Ishikawa (cell line): Measurements from ENCODE around the gene TNFAIP2.

Experiments
- CEBPB ChIP-seq: IDR thresholded peaks from 2 replicates; pipeline ENCODE4 v1.6.1; 2012
- CREB1 ChIP-seq: IDR thresholded peaks from 2 replicates; pipeline ENCODE4 v1.6.1; 2012; ENCODE audit warnings: low read depth
- EGR1 ChIP-seq: IDR thresholded peaks from 2 replicates; pipeline ENCODE4 v1.6.1; 2012
- EP300 ChIP-seq: IDR thresholded peaks from 2 replicates; pipeline ENCODE4 v1.6.1; 2012; ENCODE audit warnings: borderline replicate concordance
- FOXM1 ChIP-seq: IDR thresholded peaks from 2 replicates; pipeline ENCODE4 v1.6.1; 2012; ENCODE audit warnings: low read depth, borderline replicate concordance
- MAX ChIP-seq: IDR thresholded peaks from 2 replicates; pipeline ENCODE4 v1.6.1; 2012
- NFIC ChIP-seq: IDR thresholded peaks from 2 replicates; pipeline ENCODE4 v1.6.1; 2012
- RAD21 ChIP-seq: IDR thresholded peaks from 2 replicates; pipeline ENCODE4 v1.6.1; 2012; ENCODE audit warnings: low read depth
- TAF1 ChIP-seq: IDR thresholded peaks from 2 replicates; pipeline ENCODE4 v1.6.1; 2012; ENCODE audit warnings: low read depth, mild to moderate bottlenecking
- TCF12 ChIP-seq: IDR thresholded peaks from 2 replicates; pipeline ENCODE4 v1.6.1; 2012; ENCODE audit warnings: low read depth
- TEAD4 ChIP-seq: IDR thresholded peaks from 2 replicates; pipeline ENCODE4 v1.6.1; 2012
- USF1 ChIP-seq: IDR thresholded peaks from 2 replicates; pipeline ENCODE4 v1.6.1; 2012
- YY1 ChIP-seq: IDR thresholded peaks from 2 replicates; pipeline ENCODE4 v1.6.1; 2012; ENCODE audit warnings: low read depth
- ZBTB7A ChIP-seq: IDR thresholded peaks from 2 replicates; pipeline ENCODE4 v1.6.1; 2012; ENCODE audit warnings: low read depth
- TF ChIP-seq, protein P1 (sequence below): IDR thresholded peaks from 2 replicates; pipeline ENCODE4 v1.6.1; 2012; ENCODE audit warnings: low read depth, mild to moderate bottlenecking

TNFAIP2 gene

GRCh38 chr14:103132381-103133209 is 9.3 kb downstream of the TNFAIP2 start:
- TF ChIP-seq MAX: peak; percentile 20; the same call in 1 of the 2 replicates
- TF ChIP-seq EP300: no peak

GRCh38 chr14:103133210-103134140 is 10.2 kb downstream of the TNFAIP2 start:
- TF ChIP-seq, protein P1, sequence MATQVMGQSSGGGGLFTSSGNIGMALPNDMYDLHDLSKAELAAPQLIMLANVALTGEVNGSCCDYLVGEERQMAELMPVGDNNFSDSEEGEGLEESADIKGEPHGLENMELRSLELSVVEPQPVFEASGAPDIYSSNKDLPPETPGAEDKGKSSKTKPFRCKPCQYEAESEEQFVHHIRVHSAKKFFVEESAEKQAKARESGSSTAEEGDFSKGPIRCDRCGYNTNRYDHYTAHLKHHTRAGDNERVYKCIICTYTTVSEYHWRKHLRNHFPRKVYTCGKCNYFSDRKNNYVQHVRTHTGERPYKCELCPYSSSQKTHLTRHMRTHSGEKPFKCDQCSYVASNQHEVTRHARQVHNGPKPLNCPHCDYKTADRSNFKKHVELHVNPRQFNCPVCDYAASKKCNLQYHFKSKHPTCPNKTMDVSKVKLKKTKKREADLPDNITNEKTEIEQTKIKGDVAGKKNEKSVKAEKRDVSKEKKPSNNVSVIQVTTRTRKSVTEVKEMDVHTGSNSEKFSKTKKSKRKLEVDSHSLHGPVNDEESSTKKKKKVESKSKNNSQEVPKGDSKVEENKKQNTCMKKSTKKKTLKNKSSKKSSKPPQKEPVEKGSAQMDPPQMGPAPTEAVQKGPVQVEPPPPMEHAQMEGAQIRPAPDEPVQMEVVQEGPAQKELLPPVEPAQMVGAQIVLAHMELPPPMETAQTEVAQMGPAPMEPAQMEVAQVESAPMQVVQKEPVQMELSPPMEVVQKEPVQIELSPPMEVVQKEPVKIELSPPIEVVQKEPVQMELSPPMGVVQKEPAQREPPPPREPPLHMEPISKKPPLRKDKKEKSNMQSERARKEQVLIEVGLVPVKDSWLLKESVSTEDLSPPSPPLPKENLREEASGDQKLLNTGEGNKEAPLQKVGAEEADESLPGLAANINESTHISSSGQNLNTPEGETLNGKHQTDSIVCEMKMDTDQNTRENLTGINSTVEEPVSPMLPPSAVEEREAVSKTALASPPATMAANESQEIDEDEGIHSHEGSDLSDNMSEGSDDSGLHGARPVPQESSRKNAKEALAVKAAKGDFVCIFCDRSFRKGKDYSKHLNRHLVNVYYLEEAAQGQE: no peak
- TF ChIP-seq RAD21: no peak
- TF ChIP-seq TCF12: no peak
- TF ChIP-seq EP300: no peak
- TF ChIP-seq NFIC: no peak
- no peak for TF ChIP-seq MAX
- no peak for TF ChIP-seq CREB1
- no peak for TF ChIP-seq YY1
- TF ChIP-seq ZBTB7A: no peak
- TF ChIP-seq TEAD4: no peak
- TF ChIP-seq USF1: no peak
- no peak for TF ChIP-seq TAF1
- TF ChIP-seq CEBPB: no peak
- TF ChIP-seq EGR1: no peak

DNA sequence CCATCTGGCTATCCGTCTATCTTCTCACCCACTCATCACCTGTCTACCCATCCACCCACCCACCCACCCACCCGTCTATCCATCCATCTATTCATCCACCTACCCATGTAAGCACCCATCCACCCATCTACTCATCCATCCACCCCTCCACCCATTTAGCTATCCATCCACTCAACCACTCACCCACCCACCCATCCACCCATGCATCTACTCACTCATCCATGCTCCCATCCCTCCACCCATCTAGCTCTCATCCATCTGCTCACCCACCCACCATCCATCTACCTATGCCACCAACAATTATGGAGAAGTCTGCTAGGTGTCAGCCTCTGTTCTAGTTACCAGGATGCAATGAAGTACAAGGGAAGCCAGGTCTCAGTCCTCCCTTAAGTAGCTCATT is 11.1 kb downstream of the TNFAIP2 start:
- TF ChIP-seq USF1: no peak
- TF ChIP-seq YY1: no peak
- no peak for TF ChIP-seq ZBTB7A
- TF ChIP-seq CEBPB: no peak
- TF ChIP-seq EGR1: no peak
- no peak for TF ChIP-seq MAX
- no peak for TF ChIP-seq TEAD4
- no peak for TF ChIP-seq CREB1
- TF ChIP-seq EP300: no peak
- no peak for TF ChIP-seq FOXM1
- TF ChIP-seq, protein P1: no peak
- no peak for TF ChIP-seq RAD21
- TF ChIP-seq TCF12: no peak
- TF ChIP-seq NFIC: no peak
- TF ChIP-seq TAF1: no peak

- TF ChIP-seq, protein P1: no peak
- TF ChIP-seq TCF12: no peak
- TF ChIP-seq USF1: no peak
- no peak for TF ChIP-seq RAD21
- TF ChIP-seq ZBTB7A: no peak
- TF ChIP-seq CREB1: no peak
- TF ChIP-seq TEAD4: no peak
- TF ChIP-seq NFIC: no peak
Measured at GRCh38 chr14:103134919-103135318, 11.7 kb downstream of the TNFAIP2 start.
